HG02870 (cell line): ENCODE data around the gene SLC35A5.

ENCODE experiments used
- ATAC-seq: cut with Tn5 transposase; IDR thresholded peaks from one replicate; pipeline ENCODE4 v1.9.1; 2021; ENCODE audit warnings: mild to moderate bottlenecking, moderate library complexity; ENCODE audit not compliant: unreplicated experiment

The SLC35A5 gene

DNA sequence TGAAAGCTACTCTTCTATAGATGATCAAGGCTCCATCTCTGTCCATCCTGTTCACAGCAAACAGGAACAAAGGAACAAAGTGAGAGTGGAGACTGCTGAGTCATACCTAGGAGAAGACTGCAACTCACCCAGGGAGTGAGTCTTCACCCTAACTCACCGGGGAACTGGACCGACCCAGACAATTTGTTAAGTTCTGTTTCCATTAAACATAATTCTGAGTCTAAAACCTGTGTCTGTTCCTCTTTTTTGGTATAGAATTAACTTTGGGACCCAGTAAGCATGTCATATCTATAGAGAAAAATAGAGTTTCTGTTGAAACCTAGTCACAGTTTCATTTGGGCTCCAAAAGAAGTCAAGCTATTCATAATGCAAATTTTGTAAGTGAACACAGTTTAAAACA is 57.5 kb downstream of the SLC35A5 start:
- peak; percentile 51 for ATAC-seq

GRCh38 chr3:112623213-112623612 is 61.4 kb downstream of the SLC35A5 start:
- no peak for ATAC-seq

DNA sequence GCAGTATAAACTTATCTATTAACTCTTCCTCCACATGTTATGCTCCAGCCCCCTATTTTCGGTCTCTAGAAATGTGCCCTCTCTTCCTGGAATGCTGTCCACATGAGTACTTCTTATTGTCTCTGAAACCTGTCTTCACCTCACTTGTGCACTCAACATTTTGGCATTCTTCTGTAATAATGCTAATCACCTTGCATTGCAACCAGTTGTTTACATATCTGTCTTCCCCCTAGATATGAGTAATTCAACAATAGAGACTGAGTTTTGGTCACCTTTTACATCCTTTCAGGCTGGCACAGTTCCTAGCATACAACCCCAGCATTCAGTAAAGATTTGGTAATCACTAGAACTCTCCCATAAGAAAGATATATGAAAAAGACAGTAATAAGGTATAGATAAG is 61.9 kb downstream of the SLC35A5 start:
- no peak for ATAC-seq

- no peak for ATAC-seq
Measured at GRCh38 chr3:112627419-112627818, 65.6 kb downstream of the SLC35A5 start.

DNA sequence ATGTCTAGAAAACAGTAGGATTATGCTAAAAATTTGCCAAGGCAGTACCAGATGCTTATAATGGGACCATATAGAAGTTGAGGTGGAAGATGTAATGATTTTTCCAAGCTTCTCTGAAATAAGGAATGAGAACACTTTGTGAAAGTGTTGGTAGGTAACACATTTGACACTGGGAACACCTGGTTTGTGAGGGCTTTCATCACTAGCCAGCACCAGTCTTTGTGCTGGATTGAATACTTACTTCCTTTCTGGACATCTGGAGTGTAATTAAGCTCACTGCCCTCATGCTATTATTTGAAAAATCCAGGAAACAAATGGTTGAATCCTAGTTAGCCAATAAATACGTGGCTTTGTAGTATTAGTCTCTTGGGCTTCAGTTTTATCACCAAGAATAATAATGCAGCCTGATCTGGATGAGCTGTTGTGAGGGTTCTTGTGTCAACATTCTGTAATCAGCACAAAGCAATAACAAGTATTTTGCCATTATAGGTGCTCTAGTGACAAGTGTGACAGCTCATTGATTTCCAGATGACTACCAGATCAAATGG is 66.1 kb downstream of the SLC35A5 start:
- no peak for ATAC-seq

GRCh38 chr3:112629425-112629824 is 67.6 kb downstream of the SLC35A5 start:
- ATAC-seq = no peak

- ATAC-seq = no peak
Measured at GRCh38 chr3:112631257-112631656, 69.4 kb downstream of the SLC35A5 start.

- no peak for ATAC-seq
Measured at GRCh38 chr3:112632596-112632995, 70.8 kb downstream of the SLC35A5 start.

DNA sequence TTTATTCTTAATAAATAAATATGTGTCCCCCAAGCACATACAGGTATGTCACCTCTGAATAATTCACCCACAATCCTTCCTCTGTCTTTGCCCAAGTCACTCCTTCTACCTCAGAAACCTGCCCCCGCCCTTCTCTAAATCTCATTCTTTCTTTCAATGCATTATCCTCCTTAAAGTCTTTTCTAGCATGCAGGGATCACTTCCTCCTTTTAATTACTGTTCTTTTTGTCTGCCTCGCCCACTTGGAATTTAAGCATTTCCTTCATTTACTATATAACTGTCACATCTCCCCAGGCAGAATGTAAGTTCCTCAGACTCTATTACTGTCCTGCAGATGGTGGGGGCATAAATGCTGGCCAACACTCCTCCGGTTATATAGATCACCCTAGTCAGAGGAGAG is 71.3 kb downstream of the SLC35A5 start:
- ATAC-seq = no peak

GRCh38 chr3:112633757-112634156 is 71.9 kb downstream of the SLC35A5 start:
- no peak for ATAC-seq

DNA sequence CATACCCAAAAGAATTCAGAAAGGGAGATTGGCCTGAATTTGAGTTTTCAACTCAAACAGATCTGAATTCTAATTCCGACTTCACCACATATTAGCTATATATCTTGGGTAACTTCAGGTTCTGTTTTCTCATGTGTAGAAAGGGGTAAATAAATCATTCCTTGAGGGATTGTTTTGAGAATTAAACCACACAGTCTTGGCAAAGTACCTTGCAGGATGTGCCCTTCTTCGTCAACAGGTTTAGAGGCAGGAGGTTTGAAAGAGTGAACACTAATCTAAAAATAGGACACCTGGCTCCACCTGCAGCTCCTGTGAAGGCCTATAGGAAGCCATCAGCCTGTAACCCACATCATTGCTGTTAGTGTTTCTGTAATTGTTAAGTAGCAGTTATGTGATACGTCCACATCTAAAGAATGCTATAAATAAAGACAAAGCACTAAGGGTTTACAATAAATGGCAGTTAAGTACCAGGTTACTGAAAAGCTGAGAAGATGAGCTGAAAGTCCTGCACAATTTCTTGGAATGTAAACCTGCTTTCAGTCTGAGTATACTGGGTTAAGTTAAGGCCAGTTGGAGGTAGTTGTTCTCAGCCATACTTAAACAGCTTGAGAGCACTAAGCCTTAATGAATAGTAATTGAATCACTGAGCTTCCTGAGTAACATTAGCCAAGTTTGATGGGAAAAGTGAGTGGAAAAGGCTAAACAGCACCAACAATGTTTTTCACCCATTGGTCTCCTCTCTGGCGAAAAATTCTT is 73.1 kb downstream of the SLC35A5 start:
- no peak for ATAC-seq
